GM23338 (cell line): ENCODE results near the gene PPP1R16B. TPM values are rescaled to one million over a fixed set of nuclear protein-coding genes. Genes with fewer than 3 reads are reported as not detected.

Experiments
- ATAC-seq: fragments of 200-7000 bp; cut with Tn5 transposase; 3 replicates; pipeline ENCODE4 v1.9.1; 2020
- DNase-seq: peaks from one replicate; pipeline ENCODE4 v3.0.0-alpha.2; 2015; ENCODE audit warnings: low spot score
- H2AFZ ChIP-seq: fragments of 200-600 bp; sonication (generic); 2 replicates; pipeline ENCODE4 v1.8.0; 2016; ENCODE audit warnings: antibody characterized with exemption, mild to moderate bottlenecking, moderate library complexity
- H3F3A ChIP-seq: fragments of 200-600 bp; sonication (generic); replicated peaks from 2 replicates; pipeline ENCODE4 v1.8.0; 2017; ENCODE audit warnings: antibody characterized with exemption, mixed run types, low read depth
- H3K27ac ChIP-seq: fragments of 200-600 bp; sonication (generic); 2 replicates; pipeline ENCODE4 v1.6.1; 2016; ENCODE audit warnings: low read depth
- H3K27me3 ChIP-seq: fragments of 200-600 bp; sonication (generic); 2 replicates; pipeline ENCODE4 v1.8.0; 2016; ENCODE audit warnings: mild to moderate bottlenecking, mixed run types, moderate library complexity; ENCODE audit not compliant: insufficient read depth
- H3K36me3 ChIP-seq: fragments of 200-600 bp; sonication (generic); 2 replicates; pipeline ENCODE4 v1.8.0; 2016; ENCODE audit warnings: mild to moderate bottlenecking; ENCODE audit not compliant: insufficient read depth
- H3K4me1 ChIP-seq: fragments of 200-600 bp; sonication (generic); 2 replicates; pipeline ENCODE4 v1.8.0; 2016; ENCODE audit warnings: mild to moderate bottlenecking, moderate library complexity; ENCODE audit not compliant: insufficient read depth
- H3K4me2 ChIP-seq: fragments of 200-600 bp; sonication (generic); 2 replicates; pipeline ENCODE4 v1.7.1; 2017; ENCODE audit warnings: mixed run types
- H3K4me3 ChIP-seq: fragments of 200-600 bp; sonication (generic); 2 replicates; pipeline ENCODE4 v1.6.1; 2016; ENCODE audit warnings: mixed run types
- H3K79me2 ChIP-seq: fragments of 200-600 bp; sonication (generic); replicated peaks from 2 replicates; pipeline ENCODE4 v1.8.0; 2017; ENCODE audit warnings: mild to moderate bottlenecking; ENCODE audit not compliant: insufficient read depth
- H3K9me2 ChIP-seq: fragments of 200-600 bp; sonication (generic); 2 replicates; pipeline ENCODE4 v1.8.0; 2017; ENCODE audit not compliant: insufficient read depth
- H4K20me1 ChIP-seq: fragments of 200-600 bp; sonication (generic); replicated peaks from 2 replicates; pipeline ENCODE4 v1.8.0; 2017; ENCODE audit warnings: mild to moderate bottlenecking; ENCODE audit not compliant: insufficient read depth
- H3K27ac Mint-ChIP-seq: 2 replicates; pipeline ENCODE4 v1.8.0; 2020; ENCODE audit warnings: inconsistent platforms, mild to moderate bottlenecking, moderate library complexity, mixed read lengths
- H3K27me3 Mint-ChIP-seq: 3 replicates; pipeline ENCODE4 v1.8.0; 2022; ENCODE audit warnings: low read depth, mild to moderate bottlenecking, moderate library complexity, mixed read lengths, inconsistent platforms; ENCODE audit not compliant: insufficient read depth, poor library complexity
- H3K36me3 Mint-ChIP-seq: 3 replicates; pipeline ENCODE4 v1.8.0; 2021; ENCODE audit warnings: low read depth, mild to moderate bottlenecking, inconsistent platforms, moderate library complexity, mixed read lengths
- H3K4me1 Mint-ChIP-seq: 3 replicates; pipeline ENCODE4 v1.8.0; 2020; ENCODE audit warnings: mild to moderate bottlenecking, inconsistent platforms, mixed read lengths
- H3K4me3 Mint-ChIP-seq: 3 replicates; pipeline ENCODE4 v1.8.0; 2021; ENCODE audit warnings: moderate library complexity, mild to moderate bottlenecking, inconsistent platforms, mixed read lengths
- H3K9me3 Mint-ChIP-seq: 3 replicates; pipeline ENCODE4 v1.8.0; 2020; ENCODE audit warnings: moderate library complexity, mild to moderate bottlenecking, inconsistent platforms, mixed read lengths
- CREB1 ChIP-seq: fragments of 250-450 bp; sonication (Bioruptor Pico); IDR thresholded peaks from 2 replicates; pipeline ENCODE4 v1.5.0; 2020; ENCODE audit warnings: low read depth, mild to moderate bottlenecking, moderate library complexity
- EZH2phosphoT487 ChIP-seq: fragments of 200-600 bp; sonication (generic); IDR thresholded peaks from one replicate; pipeline ENCODE4 v1.8.1; 2018; ENCODE audit warnings: antibody characterized with exemption; ENCODE audit not compliant: unreplicated experiment
- JUNB ChIP-seq: IDR thresholded peaks from one replicate; pipeline ENCODE4 v1.6.1; 2016; ENCODE audit warnings: antibody characterized with exemption; ENCODE audit not compliant: unreplicated experiment
- STAT1 ChIP-seq: IDR thresholded peaks from one replicate; pipeline ENCODE4 v1.6.1; 2016; ENCODE audit warnings: antibody characterized with exemption; ENCODE audit not compliant: unreplicated experiment
- ZNF114 ChIP-seq: fragments of 250-450 bp; sonication (Bioruptor Pico); IDR thresholded peaks from 2 replicates; pipeline ENCODE4 v1.5.0; 2020; ENCODE audit warnings: mild to moderate bottlenecking, moderate library complexity
- polyA plus RNA-seq: library from polyadenylated mRNA; unstranded; fragments of >200 nt; fragmentation: Nextera tagmentation; extraction: Ambion mirVana; gene quantifications from 2 replicates; pipeline ENCODE4 v1.2.1, GENCODE V29; 2016
- total RNA-seq: library from RNA; depleted of rRNA; stranded (reverse); fragments of >200 nt; shearing (Covaris generic); gene quantifications from 2 replicates; pipeline ENCODE4 v1.2.3, GENCODE V29; 2014
- TF ChIP-seq, protein P1 (sequence below): IDR thresholded peaks from one replicate; pipeline ENCODE4 v1.6.1; 2018; ENCODE audit warnings: antibody characterized with exemption; ENCODE audit not compliant: unreplicated experiment
- TF ChIP-seq, protein P2 (sequence below): fragments of 250-450 bp; sonication (Bioruptor Pico); IDR thresholded peaks from 2 replicates; pipeline ENCODE4 v1.5.0; 2020; ENCODE audit warnings: mild to moderate bottlenecking, moderate library complexity
- TF ChIP-seq, protein P3 (sequence below), 2 experiments: fragments of 200-600 bp in 1 of 2; sonication (generic) in 1 of 2; conservative IDR thresholded peaks; 2 replicates each; pipeline versions ENCODE4 v1.5.1 to v1.6.1; 2016 to 2017; ENCODE audit warnings: antibody characterized with exemption in 2 of 2, low read depth in 2 of 2, mild to moderate bottlenecking in 2 of 2, moderate library complexity in 1 of 2
- TF ChIP-seq, protein P4 (sequence below): IDR thresholded peaks from 2 replicates; pipeline ENCODE4 v1.6.1; 2016; ENCODE audit warnings: antibody characterized with exemption

Gene PPP1R16B
- total and polyA plus RNA-seq, 2 experiments from 2014 or later = 1.6 to 11.5 TPM

DNA sequence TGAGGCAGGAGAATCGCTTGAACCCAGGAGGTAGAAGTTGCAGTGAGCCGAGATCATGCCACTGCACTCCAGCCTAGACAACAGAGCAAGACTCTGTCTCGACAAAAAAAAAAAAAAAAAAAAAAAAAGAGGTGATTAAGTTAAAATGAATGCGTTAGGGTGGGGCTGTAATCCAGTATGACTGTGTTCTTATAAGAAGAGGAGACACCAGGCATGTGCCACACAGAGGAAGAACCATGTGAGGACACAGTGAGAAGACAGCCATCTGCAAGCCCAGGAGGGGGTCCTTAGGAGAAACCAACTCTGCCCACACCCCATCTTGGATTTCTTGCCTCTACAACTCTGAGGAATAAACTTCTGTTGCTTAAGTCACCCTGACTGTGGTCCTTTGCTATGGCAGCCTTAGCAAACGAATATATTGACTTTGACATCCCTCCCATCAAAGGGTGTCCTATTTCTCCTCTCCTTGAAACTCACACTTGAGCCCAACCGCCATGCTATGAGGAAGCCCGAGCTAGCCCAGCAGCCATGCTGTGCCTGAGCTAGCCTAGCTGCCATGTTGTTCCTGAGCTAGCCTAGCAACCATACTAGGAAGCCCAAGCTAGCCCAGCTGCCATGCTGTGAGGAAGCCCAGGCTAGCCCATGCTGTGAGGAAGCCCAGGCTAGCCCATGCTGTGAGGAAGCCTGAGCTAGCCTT lies 15.8 kb upstream of the PPP1R16B start:
- Mint-ChIP-seq H3K36me3 (no peaks in the 10 kb centered on the region), H3K9me3 (no peaks in the 10 kb centered on the region; the same call in 2 of the 3 replicates), H3K4me3 (no peak overlapping the region), H3K27me3 (peaks cover 2% of the 10 kb centered on the region), H3K4me1 (no peaks in the 10 kb centered on the region), H3K27ac (no peak overlapping the region)
- TF ChIP-seq ZNF114 = no peak
- TF ChIP-seq, protein P1, sequence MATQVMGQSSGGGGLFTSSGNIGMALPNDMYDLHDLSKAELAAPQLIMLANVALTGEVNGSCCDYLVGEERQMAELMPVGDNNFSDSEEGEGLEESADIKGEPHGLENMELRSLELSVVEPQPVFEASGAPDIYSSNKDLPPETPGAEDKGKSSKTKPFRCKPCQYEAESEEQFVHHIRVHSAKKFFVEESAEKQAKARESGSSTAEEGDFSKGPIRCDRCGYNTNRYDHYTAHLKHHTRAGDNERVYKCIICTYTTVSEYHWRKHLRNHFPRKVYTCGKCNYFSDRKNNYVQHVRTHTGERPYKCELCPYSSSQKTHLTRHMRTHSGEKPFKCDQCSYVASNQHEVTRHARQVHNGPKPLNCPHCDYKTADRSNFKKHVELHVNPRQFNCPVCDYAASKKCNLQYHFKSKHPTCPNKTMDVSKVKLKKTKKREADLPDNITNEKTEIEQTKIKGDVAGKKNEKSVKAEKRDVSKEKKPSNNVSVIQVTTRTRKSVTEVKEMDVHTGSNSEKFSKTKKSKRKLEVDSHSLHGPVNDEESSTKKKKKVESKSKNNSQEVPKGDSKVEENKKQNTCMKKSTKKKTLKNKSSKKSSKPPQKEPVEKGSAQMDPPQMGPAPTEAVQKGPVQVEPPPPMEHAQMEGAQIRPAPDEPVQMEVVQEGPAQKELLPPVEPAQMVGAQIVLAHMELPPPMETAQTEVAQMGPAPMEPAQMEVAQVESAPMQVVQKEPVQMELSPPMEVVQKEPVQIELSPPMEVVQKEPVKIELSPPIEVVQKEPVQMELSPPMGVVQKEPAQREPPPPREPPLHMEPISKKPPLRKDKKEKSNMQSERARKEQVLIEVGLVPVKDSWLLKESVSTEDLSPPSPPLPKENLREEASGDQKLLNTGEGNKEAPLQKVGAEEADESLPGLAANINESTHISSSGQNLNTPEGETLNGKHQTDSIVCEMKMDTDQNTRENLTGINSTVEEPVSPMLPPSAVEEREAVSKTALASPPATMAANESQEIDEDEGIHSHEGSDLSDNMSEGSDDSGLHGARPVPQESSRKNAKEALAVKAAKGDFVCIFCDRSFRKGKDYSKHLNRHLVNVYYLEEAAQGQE = no peak
- TF ChIP-seq CREB1 (CRISPR knock-in tag) = no peak
- TF ChIP-seq, protein P2, sequence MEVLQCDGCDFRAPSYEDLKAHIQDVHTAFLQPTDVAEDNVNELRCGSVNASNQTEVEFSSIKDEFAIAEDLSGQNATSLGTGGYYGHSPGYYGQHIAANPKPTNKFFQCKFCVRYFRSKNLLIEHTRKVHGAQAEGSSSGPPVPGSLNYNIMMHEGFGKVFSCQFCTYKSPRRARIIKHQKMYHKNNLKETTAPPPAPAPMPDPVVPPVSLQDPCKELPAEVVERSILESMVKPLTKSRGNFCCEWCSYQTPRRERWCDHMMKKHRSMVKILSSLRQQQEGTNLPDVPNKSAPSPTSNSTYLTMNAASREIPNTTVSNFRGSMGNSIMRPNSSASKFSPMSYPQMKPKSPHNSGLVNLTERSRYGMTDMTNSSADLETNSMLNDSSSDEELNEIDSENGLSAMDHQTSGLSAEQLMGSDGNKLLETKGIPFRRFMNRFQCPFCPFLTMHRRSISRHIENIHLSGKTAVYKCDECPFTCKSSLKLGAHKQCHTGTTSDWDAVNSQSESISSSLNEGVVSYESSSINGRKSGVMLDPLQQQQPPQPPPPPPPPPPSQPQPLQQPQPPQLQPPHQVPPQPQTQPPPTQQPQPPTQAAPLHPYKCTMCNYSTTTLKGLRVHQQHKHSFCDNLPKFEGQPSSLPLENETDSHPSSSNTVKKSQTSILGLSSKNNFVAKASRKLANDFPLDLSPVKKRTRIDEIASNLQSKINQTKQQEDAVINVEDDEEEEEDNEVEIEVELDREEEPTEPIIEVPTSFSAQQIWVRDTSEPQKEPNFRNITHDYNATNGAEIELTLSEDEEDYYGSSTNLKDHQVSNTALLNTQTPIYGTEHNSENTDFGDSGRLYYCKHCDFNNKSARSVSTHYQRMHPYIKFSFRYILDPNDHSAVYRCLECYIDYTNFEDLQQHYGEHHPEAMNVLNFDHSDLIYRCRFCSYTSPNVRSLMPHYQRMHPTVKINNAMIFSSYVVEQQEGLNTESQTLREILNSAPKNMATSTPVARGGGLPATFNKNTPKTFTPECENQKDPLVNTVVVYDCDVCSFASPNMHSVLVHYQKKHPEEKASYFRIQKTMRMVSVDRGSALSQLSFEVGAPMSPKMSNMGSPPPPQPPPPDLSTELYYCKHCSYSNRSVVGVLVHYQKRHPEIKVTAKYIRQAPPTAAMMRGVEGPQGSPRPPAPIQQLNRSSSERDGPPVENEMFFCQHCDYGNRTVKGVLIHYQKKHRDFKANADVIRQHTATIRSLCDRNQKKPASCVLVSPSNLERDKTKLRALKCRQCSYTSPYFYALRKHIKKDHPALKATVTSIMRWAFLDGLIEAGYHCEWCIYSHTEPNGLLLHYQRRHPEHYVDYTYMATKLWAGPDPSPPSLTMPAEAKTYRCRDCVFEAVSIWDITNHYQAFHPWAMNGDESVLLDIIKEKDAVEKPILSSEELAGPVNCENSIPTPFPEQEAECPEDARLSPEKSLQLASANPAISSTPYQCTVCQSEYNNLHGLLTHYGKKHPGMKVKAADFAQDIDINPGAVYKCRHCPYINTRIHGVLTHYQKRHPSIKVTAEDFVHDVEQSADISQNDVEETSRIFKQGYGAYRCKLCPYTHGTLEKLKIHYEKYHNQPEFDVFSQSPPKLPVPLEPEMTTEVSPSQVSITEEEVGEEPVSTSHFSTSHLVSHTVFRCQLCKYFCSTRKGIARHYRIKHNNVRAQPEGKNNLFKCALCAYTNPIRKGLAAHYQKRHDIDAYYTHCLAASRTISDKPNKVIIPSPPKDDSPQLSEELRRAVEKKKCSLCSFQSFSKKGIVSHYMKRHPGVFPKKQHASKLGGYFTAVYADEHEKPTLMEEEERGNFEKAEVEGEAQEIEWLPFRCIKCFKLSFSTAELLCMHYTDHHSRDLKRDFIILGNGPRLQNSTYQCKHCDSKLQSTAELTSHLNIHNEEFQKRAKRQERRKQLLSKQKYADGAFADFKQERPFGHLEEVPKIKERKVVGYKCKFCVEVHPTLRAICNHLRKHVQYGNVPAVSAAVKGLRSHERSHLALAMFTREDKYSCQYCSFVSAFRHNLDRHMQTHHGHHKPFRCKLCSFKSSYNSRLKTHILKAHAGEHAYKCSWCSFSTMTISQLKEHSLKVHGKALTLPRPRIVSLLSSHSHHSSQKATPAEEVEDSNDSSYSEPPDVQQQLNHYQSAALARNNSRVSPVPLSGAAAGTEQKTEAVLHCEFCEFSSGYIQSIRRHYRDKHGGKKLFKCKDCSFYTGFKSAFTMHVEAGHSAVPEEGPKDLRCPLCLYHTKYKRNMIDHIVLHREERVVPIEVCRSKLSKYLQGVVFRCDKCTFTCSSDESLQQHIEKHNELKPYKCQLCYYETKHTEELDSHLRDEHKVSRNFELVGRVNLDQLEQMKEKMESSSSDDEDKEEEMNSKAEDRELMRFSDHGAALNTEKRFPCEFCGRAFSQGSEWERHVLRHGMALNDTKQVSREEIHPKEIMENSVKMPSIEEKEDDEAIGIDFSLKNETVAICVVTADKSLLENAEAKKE (CRISPR knock-in tag) = no peak
- TF ChIP-seq JUNB = no peak
- TF ChIP-seq, protein P3, sequence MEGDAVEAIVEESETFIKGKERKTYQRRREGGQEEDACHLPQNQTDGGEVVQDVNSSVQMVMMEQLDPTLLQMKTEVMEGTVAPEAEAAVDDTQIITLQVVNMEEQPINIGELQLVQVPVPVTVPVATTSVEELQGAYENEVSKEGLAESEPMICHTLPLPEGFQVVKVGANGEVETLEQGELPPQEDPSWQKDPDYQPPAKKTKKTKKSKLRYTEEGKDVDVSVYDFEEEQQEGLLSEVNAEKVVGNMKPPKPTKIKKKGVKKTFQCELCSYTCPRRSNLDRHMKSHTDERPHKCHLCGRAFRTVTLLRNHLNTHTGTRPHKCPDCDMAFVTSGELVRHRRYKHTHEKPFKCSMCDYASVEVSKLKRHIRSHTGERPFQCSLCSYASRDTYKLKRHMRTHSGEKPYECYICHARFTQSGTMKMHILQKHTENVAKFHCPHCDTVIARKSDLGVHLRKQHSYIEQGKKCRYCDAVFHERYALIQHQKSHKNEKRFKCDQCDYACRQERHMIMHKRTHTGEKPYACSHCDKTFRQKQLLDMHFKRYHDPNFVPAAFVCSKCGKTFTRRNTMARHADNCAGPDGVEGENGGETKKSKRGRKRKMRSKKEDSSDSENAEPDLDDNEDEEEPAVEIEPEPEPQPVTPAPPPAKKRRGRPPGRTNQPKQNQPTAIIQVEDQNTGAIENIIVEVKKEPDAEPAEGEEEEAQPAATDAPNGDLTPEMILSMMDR (conservative IDR thresholded peaks at IDR 0.05; ENCODE audit: low read depth in 2 of 2) = no peak
- TF ChIP-seq STAT1 = no peak
- no peak for TF ChIP-seq EZH2phosphoT487
- TF ChIP-seq, protein P4, sequence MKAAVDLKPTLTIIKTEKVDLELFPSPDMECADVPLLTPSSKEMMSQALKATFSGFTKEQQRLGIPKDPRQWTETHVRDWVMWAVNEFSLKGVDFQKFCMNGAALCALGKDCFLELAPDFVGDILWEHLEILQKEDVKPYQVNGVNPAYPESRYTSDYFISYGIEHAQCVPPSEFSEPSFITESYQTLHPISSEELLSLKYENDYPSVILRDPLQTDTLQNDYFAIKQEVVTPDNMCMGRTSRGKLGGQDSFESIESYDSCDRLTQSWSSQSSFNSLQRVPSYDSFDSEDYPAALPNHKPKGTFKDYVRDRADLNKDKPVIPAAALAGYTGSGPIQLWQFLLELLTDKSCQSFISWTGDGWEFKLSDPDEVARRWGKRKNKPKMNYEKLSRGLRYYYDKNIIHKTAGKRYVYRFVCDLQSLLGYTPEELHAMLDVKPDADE = no peak
- Histone ChIP-seq H4K20me1 (no peaks in the 10 kb centered on the region), H3K4me3 (no peak overlapping the region), H3K4me1 (no peaks in the 10 kb centered on the region), H2AFZ (no peak overlapping the region), H3K79me2 (no peaks in the 10 kb centered on the region), H3K4me2 (no peak overlapping the region), H3K27me3 (no peaks in the 10 kb centered on the region), H3F3A (no peaks in the 10 kb centered on the region), H3K9me2 (no peaks in the 10 kb centered on the region), H3K36me3 (no peaks in the 10 kb centered on the region), H3K27ac (no peak overlapping the region)
- ATAC-seq (no peak; the same call in 2 of the 3 replicates), DNase-seq (peak; percentile 23)
